Muscle layer of duodenum (tissue), 2 donors: ENCODE measurements around the gene KRT13.

Experiments
- H3K27ac ChIP-seq: one replicate; pipeline ENCODE4 v1.7.0; 2013; ENCODE audit warnings: mild to moderate bottlenecking, low read length
- H3K27me3 ChIP-seq: one replicate; pipeline ENCODE4 v1.7.0; 2013; ENCODE audit warnings: low read depth, mild to moderate bottlenecking, control low read depth, low read length
- H3K36me3 ChIP-seq, 2 donors: one replicate each; pipeline ENCODE4 v1.7.0; 2013; ENCODE audit warnings: low read length in 2 of 2, control low read depth in 1 of 2, mild to moderate bottlenecking in 1 of 2; ENCODE audit not compliant: insufficient read depth in 2 of 2, control insufficient read depth in 1 of 2
- H3K4me1 ChIP-seq, 2 donors: one replicate each; pipeline ENCODE4 v1.7.0; 2013; ENCODE audit warnings: low read length in 2 of 2, mild to moderate bottlenecking in 2 of 2, control low read depth in 1 of 2, moderate library complexity in 1 of 2; ENCODE audit not compliant: insufficient read depth in 2 of 2, control insufficient read depth in 1 of 2
- H3K4me3 ChIP-seq, 2 donors: one replicate each; pipeline ENCODE4 v1.7.0; 2013; ENCODE audit warnings: low read length in 2 of 2, low read depth in 1 of 2, mild to moderate bottlenecking in 1 of 2
- H3K9me3 ChIP-seq, 2 donors: one replicate each; pipeline ENCODE4 v1.7.0; 2013; ENCODE audit warnings: low read length in 2 of 2, control low read depth in 1 of 2, mild to moderate bottlenecking in 1 of 2; ENCODE audit not compliant: control insufficient read depth in 1 of 2
- donor health status: healthy.

Gene KRT13

DNA sequence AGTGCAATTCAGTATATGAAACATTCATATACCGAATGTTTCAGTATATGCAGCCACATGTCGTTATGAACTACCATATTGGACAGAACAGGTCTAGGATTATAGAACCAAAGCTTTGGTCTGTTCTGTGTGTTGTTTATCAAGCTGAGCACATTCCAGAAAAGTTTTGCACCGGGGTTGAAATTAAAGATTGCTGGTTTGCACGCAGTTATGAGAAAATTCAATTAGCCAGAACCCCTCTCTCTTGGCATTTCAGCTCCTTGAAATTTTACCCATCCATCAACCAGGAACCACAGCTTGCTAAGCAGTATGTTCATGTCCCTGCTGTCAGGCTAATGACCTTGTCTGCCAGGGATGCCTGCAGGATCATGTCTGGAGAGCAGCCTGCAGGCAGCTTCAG lies 47.7 kb downstream of the KRT13 start:
- H3K27me3 ChIP-seq: no peaks in the 10 kb centered on the region
- H3K36me3 ChIP-seq: no peaks in the 10 kb centered on the region
- H3K27ac ChIP-seq: no peak overlapping the region
- no peak overlapping the region for H3K4me3 ChIP-seq
- H3K9me3 ChIP-seq: no peaks in the 10 kb centered on the region
- peaks cover 0 to 5% of the 10 kb centered on the region in 2 donors for H3K4me1 ChIP-seq

- H3K4me3 ChIP-seq: no peak overlapping the region
- no peak overlapping the region for H3K27ac ChIP-seq
- H3K36me3 ChIP-seq: no peaks in the 10 kb centered on the region
- H3K4me1 ChIP-seq: peaks cover 0 to 5% of the 10 kb centered on the region in 2 donors
- H3K9me3 ChIP-seq: peaks cover 0 to 5% of the 10 kb centered on the region in 2 donors
- no peaks in the 10 kb centered on the region for H3K27me3 ChIP-seq
These were observed 49.2 kb downstream of the KRT13 start for GRCh38 chr17:41456204-41456603.

- Histone ChIP-seq H3K4me3 (no peak overlapping the region), H3K4me1 (peaks cover 0 to 5% of the 10 kb centered on the region in 2 donors), H3K27ac (no peak overlapping the region), H3K36me3 (no peaks in the 10 kb centered on the region), H3K27me3 (no peaks in the 10 kb centered on the region), H3K9me3 (peaks cover 0 to 5% of the 10 kb centered on the region in 2 donors)
These were observed 50.2 kb downstream of the KRT13 start for GRCh38 chr17:41455236-41455635.

DNA sequence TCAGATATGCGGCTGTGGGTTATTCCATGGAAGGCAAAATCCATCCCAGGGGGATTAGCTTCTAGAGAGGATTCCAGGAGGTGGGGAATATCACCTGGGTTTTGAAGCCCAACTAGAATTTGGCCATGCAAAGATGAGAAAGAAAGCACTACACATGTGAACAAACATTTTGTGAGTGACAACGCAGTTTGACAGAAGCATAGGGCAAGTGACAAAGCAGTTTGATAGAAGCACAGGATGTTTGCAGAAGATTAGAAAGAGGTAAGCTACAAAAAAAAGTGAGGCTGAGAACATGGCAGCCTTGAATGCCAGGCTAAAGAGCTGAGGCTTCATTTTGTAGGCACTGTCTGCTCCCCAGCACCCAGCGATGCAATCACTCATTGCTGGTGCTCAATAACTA lies 52.3 kb downstream of the KRT13 start:
- Histone ChIP-seq H3K27ac (no peak overlapping the region), H3K27me3 (no peaks in the 10 kb centered on the region), H3K36me3 (no peaks in the 10 kb centered on the region), H3K9me3 (peaks cover 0 to 5% of the 10 kb centered on the region in 2 donors), H3K4me1 (peaks cover 0 to 5% of the 10 kb centered on the region in 2 donors), H3K4me3 (no peak overlapping the region)

- H3K36me3 ChIP-seq: no peaks in the 10 kb centered on the region
- peaks cover 0 to 5% of the 10 kb centered on the region in 2 donors for H3K9me3 ChIP-seq
- H3K4me3 ChIP-seq: no peak overlapping the region
- no peak overlapping the region for H3K27ac ChIP-seq
- peaks cover 0 to 5% of the 10 kb centered on the region in 2 donors for H3K4me1 ChIP-seq
- no peaks in the 10 kb centered on the region for H3K27me3 ChIP-seq
These were observed 53.1 kb downstream of the KRT13 start for GRCh38 chr17:41452281-41452680.

GRCh38 chr17:41451154-41451728 lies 54.2 kb downstream of the KRT13 start:
- no peak overlapping the region for H3K4me3 ChIP-seq
- H3K4me1 ChIP-seq: no peaks in the 10 kb centered on the region
- no peaks in the 10 kb centered on the region for H3K27me3 ChIP-seq
- H3K27ac ChIP-seq: no peak overlapping the region
- no peaks in the 10 kb centered on the region for H3K36me3 ChIP-seq
- H3K9me3 ChIP-seq: peaks cover 0 to 5% of the 10 kb centered on the region in 2 donors
